MM.1S (cell line): Measurements from ENCODE around the gene BMP2K.

Experiments used
- DNase-seq: peaks from one replicate; pipeline ENCODE4 v3.0.0-alpha.2; 2015
- H2AFZ ChIP-seq: fragments of 300-600 bp; sonication (generic); 2 replicates; pipeline ENCODE4 v1.6.0; 2016; ENCODE audit warnings: antibody characterized with exemption, low read length
- H3F3A ChIP-seq: fragments of 300-600 bp; sonication (generic); 2 replicates; pipeline ENCODE4 v1.6.1; 2016; ENCODE audit warnings: mild to moderate bottlenecking, antibody characterized with exemption, low read length, moderate library complexity, mixed read lengths; ENCODE audit not compliant: insufficient read depth
- H3K27ac ChIP-seq: fragments of 300-600 bp; sonication (generic); 2 replicates; pipeline ENCODE4 v1.5.1; 2016; ENCODE audit warnings: mild to moderate bottlenecking, low read length
- H3K27me3 ChIP-seq: fragments of 300-600 bp; sonication (generic); replicated peaks from 2 replicates; pipeline ENCODE4 v1.6.0; 2016; ENCODE audit warnings: low read length; ENCODE audit not compliant: insufficient read depth
- H3K36me3 ChIP-seq: fragments of 300-600 bp; sonication (generic); replicated peaks from 2 replicates; pipeline ENCODE4 v1.6.1; 2016; ENCODE audit warnings: mild to moderate bottlenecking, low read length, mixed read lengths; ENCODE audit not compliant: insufficient read depth
- H3K4me1 ChIP-seq: fragments of 300-600 bp; sonication (generic); 2 replicates; pipeline ENCODE4 v1.6.1; 2016; ENCODE audit warnings: low read length, mixed read lengths
- H3K4me2 ChIP-seq: fragments of 300-600 bp; sonication (generic); 2 replicates; pipeline ENCODE4 v1.6.0; 2016; ENCODE audit warnings: low read depth, low read length
- H3K4me3 ChIP-seq: fragments of 300-600 bp; sonication (generic); 2 replicates; pipeline ENCODE4 v1.5.1; 2016; ENCODE audit warnings: low read length, mixed read lengths
- H3K79me2 ChIP-seq: fragments of 300-600 bp; sonication (generic); 2 replicates; pipeline ENCODE4 v1.6.1; 2016; ENCODE audit warnings: mixed run types, low read length, mixed read lengths
- H3K9ac ChIP-seq: fragments of 300-600 bp; sonication (generic); 2 replicates; pipeline ENCODE4 v1.6.1; 2016; ENCODE audit warnings: low read length, mixed read lengths
- H3K9me2 ChIP-seq: fragments of 300-600 bp; sonication (generic); replicated peaks from 2 replicates; pipeline ENCODE4 v1.6.1; 2016; ENCODE audit warnings: mild to moderate bottlenecking, low read length, mixed read lengths; ENCODE audit not compliant: insufficient read depth
- H3K9me3 ChIP-seq: fragments of 300-600 bp; sonication (generic); replicated peaks from 2 replicates; pipeline ENCODE4 v1.6.1; 2016; ENCODE audit warnings: mild to moderate bottlenecking, low read length, mixed read lengths; ENCODE audit not compliant: insufficient read depth
- H4K20me1 ChIP-seq: fragments of 300-600 bp; sonication (generic); 2 replicates; pipeline ENCODE4 v1.6.1; 2016; ENCODE audit warnings: mild to moderate bottlenecking, low read length, moderate library complexity, mixed read lengths; ENCODE audit not compliant: insufficient read depth
- EZH2 ChIP-seq: fragments of 300-600 bp; sonication (generic); optimal IDR thresholded peaks from 2 replicates; pipeline ENCODE3; 2017; ENCODE audit warnings: low read depth, mild to moderate bottlenecking, antibody characterized with exemption, low read length, mixed read lengths
- EZH2phosphoT487 ChIP-seq: fragments of 300-600 bp; sonication (generic); IDR thresholded peaks from 2 replicates; pipeline ENCODE4 v1.6.1; 2018; ENCODE audit warnings: antibody characterized with exemption, low read length
- TF ChIP-seq, protein P1 (sequence below): fragments of 300-600 bp; sonication (generic); IDR thresholded peaks from 2 replicates; pipeline ENCODE4 v1.5.1; 2016; ENCODE audit warnings: antibody characterized with exemption, low read length, mixed read lengths

The BMP2K gene

GRCh38 chr4:78778530-78778929, 2.4 kb downstream of the BMP2K start:
- no peak overlapping the region for H3K9ac ChIP-seq
- H3K4me3 ChIP-seq, result no peak overlapping the region
- no peak for DNase-seq
- H3K4me2 ChIP-seq, result no peak overlapping the region
- peaks cover 15% of the 10 kb centered on the region for H3K4me1 ChIP-seq
- H3K9me3 ChIP-seq, result no peaks in the 10 kb centered on the region
- no peaks in the 10 kb centered on the region for H3K36me3 ChIP-seq
- peaks cover 49% of the 10 kb centered on the region for H3K79me2 ChIP-seq
- no peak overlapping the region for H2AFZ ChIP-seq
- H4K20me1 ChIP-seq, result no peaks in the 10 kb centered on the region
- TF ChIP-seq EZH2phosphoT487, result no peak
- TF ChIP-seq, protein P1, sequence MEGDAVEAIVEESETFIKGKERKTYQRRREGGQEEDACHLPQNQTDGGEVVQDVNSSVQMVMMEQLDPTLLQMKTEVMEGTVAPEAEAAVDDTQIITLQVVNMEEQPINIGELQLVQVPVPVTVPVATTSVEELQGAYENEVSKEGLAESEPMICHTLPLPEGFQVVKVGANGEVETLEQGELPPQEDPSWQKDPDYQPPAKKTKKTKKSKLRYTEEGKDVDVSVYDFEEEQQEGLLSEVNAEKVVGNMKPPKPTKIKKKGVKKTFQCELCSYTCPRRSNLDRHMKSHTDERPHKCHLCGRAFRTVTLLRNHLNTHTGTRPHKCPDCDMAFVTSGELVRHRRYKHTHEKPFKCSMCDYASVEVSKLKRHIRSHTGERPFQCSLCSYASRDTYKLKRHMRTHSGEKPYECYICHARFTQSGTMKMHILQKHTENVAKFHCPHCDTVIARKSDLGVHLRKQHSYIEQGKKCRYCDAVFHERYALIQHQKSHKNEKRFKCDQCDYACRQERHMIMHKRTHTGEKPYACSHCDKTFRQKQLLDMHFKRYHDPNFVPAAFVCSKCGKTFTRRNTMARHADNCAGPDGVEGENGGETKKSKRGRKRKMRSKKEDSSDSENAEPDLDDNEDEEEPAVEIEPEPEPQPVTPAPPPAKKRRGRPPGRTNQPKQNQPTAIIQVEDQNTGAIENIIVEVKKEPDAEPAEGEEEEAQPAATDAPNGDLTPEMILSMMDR, result no peak
- no peak for TF ChIP-seq EZH2
- H3K27me3 ChIP-seq, result no peaks in the 10 kb centered on the region
- no peak overlapping the region for H3K27ac ChIP-seq
- H3F3A ChIP-seq, result 0 out of 2 replicates have a peak, but pooled peaks cover 4% of the 10 kb centered on the region
- no peaks in the 10 kb centered on the region for H3K9me2 ChIP-seq

DNA sequence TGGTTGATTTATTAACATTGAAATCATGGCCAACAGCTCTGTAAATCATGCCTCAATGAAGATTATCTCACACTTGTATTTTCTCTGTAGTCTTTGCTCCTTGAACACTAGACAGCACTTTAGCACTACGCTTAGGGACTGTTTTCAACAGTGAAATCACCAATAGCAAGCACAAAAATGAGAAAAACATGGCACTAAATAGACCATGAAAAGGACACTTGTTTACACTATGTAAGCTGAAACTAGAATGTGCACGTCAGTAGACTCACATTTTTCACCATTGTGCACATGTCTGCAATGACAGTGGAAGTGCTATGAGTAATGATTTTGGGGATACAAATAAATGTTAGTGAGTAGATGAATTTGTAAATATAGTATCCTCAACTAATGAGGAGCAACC, 3.1 kb downstream of the BMP2K start:
- H3K27ac ChIP-seq, result no peak overlapping the region
- H3K4me1 ChIP-seq, result peaks cover 14% of the 10 kb centered on the region
- H3K36me3 ChIP-seq, result no peaks in the 10 kb centered on the region
- H4K20me1 ChIP-seq, result no peaks in the 10 kb centered on the region
- H3K9me3 ChIP-seq, result no peaks in the 10 kb centered on the region
- H3K4me3 ChIP-seq, result no peak overlapping the region
- H3F3A ChIP-seq, result 0 out of 2 replicates have a peak, but pooled peaks cover 3% of the 10 kb centered on the region
- no peak for DNase-seq
- H3K9ac ChIP-seq, result no peak overlapping the region
- no peaks in the 10 kb centered on the region for H3K27me3 ChIP-seq
- peaks cover 51% of the 10 kb centered on the region for H3K79me2 ChIP-seq
- no peak overlapping the region for H3K4me2 ChIP-seq
- TF ChIP-seq, protein P1, result no peak
- TF ChIP-seq EZH2phosphoT487, result no peak
- no peak for TF ChIP-seq EZH2
- H2AFZ ChIP-seq, result no peak overlapping the region
- H3K9me2 ChIP-seq, result no peaks in the 10 kb centered on the region

- Histone ChIP-seq H3K79me2 (peaks cover 51% of the 10 kb centered on the region), H3K4me1 (peaks cover 7% of the 10 kb centered on the region; the same call in 1 of the 2 replicates), H3K4me2 (no peak overlapping the region), H3K9me3 (no peaks in the 10 kb centered on the region), H3K4me3 (no peak overlapping the region), H3K9ac (no peak overlapping the region), H2AFZ (no peak overlapping the region), H4K20me1 (no peaks in the 10 kb centered on the region), H3K27ac (no peak overlapping the region), H3K9me2 (no peaks in the 10 kb centered on the region), H3F3A (no peaks in the 10 kb centered on the region), H3K36me3 (no peaks in the 10 kb centered on the region), H3K27me3 (no peaks in the 10 kb centered on the region)
- TF ChIP-seq EZH2phosphoT487, result no peak
- TF ChIP-seq EZH2, result no peak
- DNase-seq, result no peak
Measured at GRCh38 chr4:78780093-78780492, 3.9 kb downstream of the BMP2K start.

- peaks cover 60% of the 10 kb centered on the region for H3K79me2 ChIP-seq
- TF ChIP-seq, protein P1, result no peak
- TF ChIP-seq EZH2phosphoT487, result no peak
- TF ChIP-seq EZH2, result no peak
- peaks cover 7% of the 10 kb centered on the region; the same call in 1 of the 2 replicates for H3K4me1 ChIP-seq
- no peaks in the 10 kb centered on the region for H3K27me3 ChIP-seq
- H3K4me2 ChIP-seq, result no peak overlapping the region
- H3K4me3 ChIP-seq, result no peak overlapping the region
- H3K36me3 ChIP-seq, result no peaks in the 10 kb centered on the region
- H4K20me1 ChIP-seq, result no peaks in the 10 kb centered on the region
- no peaks in the 10 kb centered on the region for H3K9me3 ChIP-seq
- no peak overlapping the region for H3K27ac ChIP-seq
- H3F3A ChIP-seq, result no peaks in the 10 kb centered on the region
- H2AFZ ChIP-seq, result no peak overlapping the region
- H3K9ac ChIP-seq, result no peak overlapping the region
- no peak for DNase-seq
- H3K9me2 ChIP-seq, result no peaks in the 10 kb centered on the region
Measured at GRCh38 chr4:78781139-78781538, 5.0 kb downstream of the BMP2K start.
